WI38 (cell line): ENCODE results near the gene BEX5.
"Not testable (repeated sequence)": the region's sequence is repeated elsewhere in the genome, so short reads cannot be mapped to it uniquely, and the experiment has no call there.

ENCODE experiments used
- H3K4me3 ChIP-seq: 2 replicates; pipeline ENCODE4 v1.5.1; 2011; ENCODE audit warnings: low read depth, mild to moderate bottlenecking, control low read depth, low read length
- CTCF ChIP-seq: IDR thresholded peaks from 2 replicates; pipeline ENCODE4 v1.5.1; 2012; ENCODE audit warnings: low read depth, mild to moderate bottlenecking, control low read depth, low read length

The BEX5 gene

GRCh38 chrX:102129473-102129872 is 26.3 kb downstream of the BEX5 start:
- no peak for TF ChIP-seq CTCF
- no peak overlapping the region for H3K4me3 ChIP-seq

GRCh38 chrX:102126863-102127262 is 28.9 kb downstream of the BEX5 start:
- TF ChIP-seq CTCF, result no peak
- no peak overlapping the region for H3K4me3 ChIP-seq

GRCh38 chrX:102126080-102126818 is 29.5 kb downstream of the BEX5 start:
- H3K4me3 ChIP-seq, result not testable (repeated sequence)

GRCh38 chrX:102125436-102125835 is 30.3 kb downstream of the BEX5 start, which contains the start of gene TCEAL2:
Gene TCEAL2 (plus strand): TSS chrX:102125679. CDS start chrX:102126831, 1,152 bp downstream.
- H3K4me3 ChIP-seq, result not testable (repeated sequence)

- H3K4me3 ChIP-seq, result not testable (repeated sequence)
Observed at GRCh38 chrX:102125014-102125413, 30.8 kb downstream of the BEX5 start.

GRCh38 chrX:102115748-102116147 is 40.0 kb downstream of the BEX5 start:
- TF ChIP-seq CTCF, result no peak
- H3K4me3 ChIP-seq, result no peak overlapping the region

GRCh38 chrX:102113367-102113766 is 42.4 kb downstream of the BEX5 start:
- TF ChIP-seq CTCF, result no peak
- no peak overlapping the region for H3K4me3 ChIP-seq
